GM23338 (cell line): ENCODE measurements around the gene ENTPD1. TPM values are rescaled to one million over a fixed set of nuclear protein-coding genes. Genes with fewer than 3 reads are reported as not detected.

Experiments
- ATAC-seq: fragments of 200-7000 bp; cut with Tn5 transposase; 3 replicates; pipeline ENCODE4 v1.9.1; 2020
- DNase-seq: peaks from one replicate; pipeline ENCODE4 v3.0.0-alpha.2; 2015; ENCODE audit warnings: low spot score
- H2AFZ ChIP-seq: fragments of 200-600 bp; sonication (generic); 2 replicates; pipeline ENCODE4 v1.8.0; 2016; ENCODE audit warnings: antibody characterized with exemption, mild to moderate bottlenecking, moderate library complexity
- H3F3A ChIP-seq: fragments of 200-600 bp; sonication (generic); replicated peaks from 2 replicates; pipeline ENCODE4 v1.8.0; 2017; ENCODE audit warnings: antibody characterized with exemption, mixed run types, low read depth
- H3K27ac ChIP-seq: fragments of 200-600 bp; sonication (generic); 2 replicates; pipeline ENCODE4 v1.6.1; 2016; ENCODE audit warnings: low read depth
- H3K27me3 ChIP-seq: fragments of 200-600 bp; sonication (generic); 2 replicates; pipeline ENCODE4 v1.8.0; 2016; ENCODE audit warnings: mild to moderate bottlenecking, mixed run types, moderate library complexity; ENCODE audit not compliant: insufficient read depth
- H3K36me3 ChIP-seq: fragments of 200-600 bp; sonication (generic); 2 replicates; pipeline ENCODE4 v1.8.0; 2016; ENCODE audit warnings: mild to moderate bottlenecking; ENCODE audit not compliant: insufficient read depth
- H3K4me1 ChIP-seq: fragments of 200-600 bp; sonication (generic); 2 replicates; pipeline ENCODE4 v1.8.0; 2016; ENCODE audit warnings: mild to moderate bottlenecking, moderate library complexity; ENCODE audit not compliant: insufficient read depth
- H3K4me2 ChIP-seq: fragments of 200-600 bp; sonication (generic); 2 replicates; pipeline ENCODE4 v1.7.1; 2017; ENCODE audit warnings: mixed run types
- H3K4me3 ChIP-seq: fragments of 200-600 bp; sonication (generic); 2 replicates; pipeline ENCODE4 v1.6.1; 2016; ENCODE audit warnings: mixed run types
- H3K79me2 ChIP-seq: fragments of 200-600 bp; sonication (generic); replicated peaks from 2 replicates; pipeline ENCODE4 v1.8.0; 2017; ENCODE audit warnings: mild to moderate bottlenecking; ENCODE audit not compliant: insufficient read depth
- H3K9me2 ChIP-seq: fragments of 200-600 bp; sonication (generic); 2 replicates; pipeline ENCODE4 v1.8.0; 2017; ENCODE audit not compliant: insufficient read depth
- H4K20me1 ChIP-seq: fragments of 200-600 bp; sonication (generic); replicated peaks from 2 replicates; pipeline ENCODE4 v1.8.0; 2017; ENCODE audit warnings: mild to moderate bottlenecking; ENCODE audit not compliant: insufficient read depth
- H3K27ac Mint-ChIP-seq: 2 replicates; pipeline ENCODE4 v1.8.0; 2020; ENCODE audit warnings: inconsistent platforms, mild to moderate bottlenecking, moderate library complexity, mixed read lengths
- H3K27me3 Mint-ChIP-seq: 3 replicates; pipeline ENCODE4 v1.8.0; 2022; ENCODE audit warnings: low read depth, mild to moderate bottlenecking, moderate library complexity, mixed read lengths, inconsistent platforms; ENCODE audit not compliant: insufficient read depth, poor library complexity
- H3K36me3 Mint-ChIP-seq: 3 replicates; pipeline ENCODE4 v1.8.0; 2021; ENCODE audit warnings: low read depth, mild to moderate bottlenecking, inconsistent platforms, moderate library complexity, mixed read lengths
- H3K4me1 Mint-ChIP-seq: 3 replicates; pipeline ENCODE4 v1.8.0; 2020; ENCODE audit warnings: mild to moderate bottlenecking, inconsistent platforms, mixed read lengths
- H3K4me3 Mint-ChIP-seq: 3 replicates; pipeline ENCODE4 v1.8.0; 2021; ENCODE audit warnings: moderate library complexity, mild to moderate bottlenecking, inconsistent platforms, mixed read lengths
- H3K9me3 Mint-ChIP-seq: 3 replicates; pipeline ENCODE4 v1.8.0; 2020; ENCODE audit warnings: moderate library complexity, mild to moderate bottlenecking, inconsistent platforms, mixed read lengths
- ETS1 ChIP-seq: IDR thresholded peaks from 2 replicates; pipeline ENCODE4 v1.6.1; 2016; ENCODE audit warnings: antibody characterized with exemption
- EZH2 ChIP-seq: fragments of 200-600 bp; sonication (generic); IDR thresholded peaks from one replicate; pipeline ENCODE4 v1.8.0; 2017; ENCODE audit warnings: antibody characterized with exemption, mild to moderate bottlenecking, low read depth; ENCODE audit not compliant: unreplicated experiment
- EZH2phosphoT487 ChIP-seq: fragments of 200-600 bp; sonication (generic); IDR thresholded peaks from one replicate; pipeline ENCODE4 v1.8.1; 2018; ENCODE audit warnings: antibody characterized with exemption; ENCODE audit not compliant: unreplicated experiment
- POLR2AphosphoS5 ChIP-seq: IDR thresholded peaks from 2 replicates; pipeline ENCODE4 v1.6.1; 2016; ENCODE audit warnings: antibody characterized with exemption, low read depth
- STAT1 ChIP-seq: IDR thresholded peaks from one replicate; pipeline ENCODE4 v1.6.1; 2016; ENCODE audit warnings: antibody characterized with exemption; ENCODE audit not compliant: unreplicated experiment
- ZNF114 ChIP-seq: fragments of 250-450 bp; sonication (Bioruptor Pico); IDR thresholded peaks from 2 replicates; pipeline ENCODE4 v1.5.0; 2020; ENCODE audit warnings: mild to moderate bottlenecking, moderate library complexity
- ZNF331 ChIP-seq: fragments of 250-450 bp; sonication (Bioruptor Pico); IDR thresholded peaks from 2 replicates; pipeline ENCODE4 v1.5.0; 2020; ENCODE audit warnings: low read depth, mild to moderate bottlenecking, moderate library complexity
- ZNF462 ChIP-seq: fragments of 250-450 bp; sonication (Bioruptor Pico); IDR thresholded peaks from 2 replicates; pipeline ENCODE4 v1.5.0; 2020; ENCODE audit warnings: mild to moderate bottlenecking, moderate library complexity
- polyA plus RNA-seq: library from polyadenylated mRNA; unstranded; fragments of >200 nt; fragmentation: Nextera tagmentation; extraction: Ambion mirVana; gene quantifications from 2 replicates; pipeline ENCODE4 v1.2.1, GENCODE V29; 2016
- total RNA-seq: library from RNA; depleted of rRNA; stranded (reverse); fragments of >200 nt; shearing (Covaris generic); gene quantifications from 2 replicates; pipeline ENCODE4 v1.2.3, GENCODE V29; 2014

Gene ENTPD1
- total and polyA plus RNA-seq, 2 experiments from 2014 or later, result 2.3 to 3.6 TPM

- Histone ChIP-seq H3K9me2 (peaks cover 7% of the 10 kb centered on the region; the same call in 1 of the 2 replicates), H3K36me3 (no peaks in the 10 kb centered on the region), H3F3A (no peaks in the 10 kb centered on the region), H2AFZ (no peak overlapping the region), H3K79me2 (no peaks in the 10 kb centered on the region), H4K20me1 (no peaks in the 10 kb centered on the region), H3K27me3 (no peaks in the 10 kb centered on the region), H3K4me1 (no peaks in the 10 kb centered on the region), H3K4me3 (no peak overlapping the region), H3K27ac (no peak overlapping the region), H3K4me2 (no peak overlapping the region)
- H3K36me3 Mint-ChIP-seq, result no peaks in the 10 kb centered on the region
- no peak for DNase-seq
- no peaks in the 10 kb centered on the region; the same call in 2 of the 3 replicates for H3K9me3 Mint-ChIP-seq
- ATAC-seq, result no peak
- TF ChIP-seq STAT1 (no peak), ZNF331 (CRISPR knock-in tag) (no peak), EZH2 (no peak), POLR2AphosphoS5 (no peak), ZNF114 (CRISPR knock-in tag) (no peak), EZH2phosphoT487 (no peak), ETS1 (no peak), ZNF462 (CRISPR knock-in tag) (no peak)
- no peaks in the 10 kb centered on the region for H3K27me3 Mint-ChIP-seq
- H3K4me3 Mint-ChIP-seq, result no peak overlapping the region
- peaks cover 9% of the 10 kb centered on the region for H3K4me1 Mint-ChIP-seq
- H3K27ac Mint-ChIP-seq, result no peak overlapping the region
Observed at GRCh38 chr10:95745501-95745900, 10.5 kb upstream of the ENTPD1 start.
